Mesothelial cell of epicardium (in vitro differentiated cells): ENCODE results near the gene ANKRD33B. TPM values are rescaled to one million over a fixed set of nuclear protein-coding genes. Genes with fewer than 3 reads are reported as not detected.

Source experiments
- DNase-seq, 2 experiments: peaks; one replicate each; pipeline ENCODE4 v3.0.0; 2021; ENCODE audit warnings: low spot score in 2 of 2; ENCODE audit not compliant: unreplicated experiment in 2 of 2
- H3K27ac Mint-ChIP-seq: 2 replicates; pipeline ENCODE4 v1.8.0; 2021; ENCODE audit warnings: mixed read lengths
- H3K27me3 Mint-ChIP-seq: 2 replicates; pipeline ENCODE4 v1.8.0; 2021; ENCODE audit warnings: low read depth, mixed read lengths
- H3K36me3 Mint-ChIP-seq: 2 replicates; pipeline ENCODE4 v1.8.0; 2021; ENCODE audit warnings: mixed read lengths
- H3K4me1 Mint-ChIP-seq: 2 replicates; pipeline ENCODE4 v1.8.0; 2021; ENCODE audit warnings: mixed read lengths
- H3K4me3 Mint-ChIP-seq: 2 replicates; pipeline ENCODE4 v1.8.0; 2021; ENCODE audit warnings: mild to moderate bottlenecking, moderate library complexity, mixed read lengths
- H3K9me3 Mint-ChIP-seq: 2 replicates; pipeline ENCODE4 v1.8.0; 2021; ENCODE audit warnings: mixed read lengths
- CTCF ChIP-seq: fragments of 200-600 bp; sonication (generic); IDR thresholded peaks from one replicate; pipeline ENCODE4 v1.5.0; 2021; ENCODE audit warnings: antibody characterized with exemption; ENCODE audit not compliant: unreplicated experiment
- total RNA-seq: library from RNA; stranded (reverse); gene quantifications from 3 replicates; pipeline ENCODE4 v1.2.1, GENCODE V29; 2021

ANKRD33B gene
- total RNA-seq, 1 donor from 2014 or later, result 3.8 TPM

- peaks cover 37% of the 10 kb centered on the region for H3K4me1 Mint-ChIP-seq
- peaks cover 19% of the 10 kb centered on the region for H3K9me3 Mint-ChIP-seq
- peak overlapping the region; percentile 79 for H3K27ac Mint-ChIP-seq
- H3K27me3 Mint-ChIP-seq, result no peaks in the 10 kb centered on the region
- peak in 1 of 2 experiments; percentile 51 for DNase-seq
- no peak for TF ChIP-seq CTCF
- peaks cover 13% of the 10 kb centered on the region for H3K36me3 Mint-ChIP-seq
- H3K4me3 Mint-ChIP-seq, result peak overlapping the region; percentile 0
These were observed 30.8 kb downstream of the ANKRD33B start for GRCh38 chr5:10594591-10595210.

GRCh38 chr5:10595293-10595671 is 31.4 kb downstream of the ANKRD33B start:
- peaks cover 13% of the 10 kb centered on the region for H3K36me3 Mint-ChIP-seq
- peaks cover 19% of the 10 kb centered on the region for H3K9me3 Mint-ChIP-seq
- no peak for DNase-seq
- H3K27me3 Mint-ChIP-seq, result no peaks in the 10 kb centered on the region
- H3K4me1 Mint-ChIP-seq, result peaks cover 37% of the 10 kb centered on the region
- peak overlapping the region; percentile 36 for H3K27ac Mint-ChIP-seq
- H3K4me3 Mint-ChIP-seq, result no peak overlapping the region
- no peak for TF ChIP-seq CTCF

- Mint-ChIP-seq H3K36me3 (peaks cover 13% of the 10 kb centered on the region), H3K27ac (peak overlapping the region; percentile 36), H3K27me3 (no peaks in the 10 kb centered on the region), H3K9me3 (peaks cover 19% of the 10 kb centered on the region), H3K4me1 (peaks cover 32% of the 10 kb centered on the region), H3K4me3 (no peak overlapping the region)
- TF ChIP-seq CTCF, result no peak
- DNase-seq, result no peak
These were observed 31.9 kb downstream of the ANKRD33B start for GRCh38 chr5:10595672-10596309.

- DNase-seq, result no peak
- H3K36me3 Mint-ChIP-seq, result peaks cover 13% of the 10 kb centered on the region
- no peaks in the 10 kb centered on the region for H3K27me3 Mint-ChIP-seq
- H3K9me3 Mint-ChIP-seq, result peaks cover 19% of the 10 kb centered on the region
- peaks cover 32% of the 10 kb centered on the region for H3K4me1 Mint-ChIP-seq
- TF ChIP-seq CTCF, result no peak
- H3K4me3 Mint-ChIP-seq, result no peak overlapping the region
- no peak overlapping the region for H3K27ac Mint-ChIP-seq
These were observed 32.4 kb downstream of the ANKRD33B start for GRCh38 chr5:10596310-10596703.

- Mint-ChIP-seq H3K27me3 (no peaks in the 10 kb centered on the region), H3K4me3 (no peak overlapping the region), H3K9me3 (peaks cover 19% of the 10 kb centered on the region), H3K36me3 (peaks cover 13% of the 10 kb centered on the region), H3K27ac (no peak overlapping the region), H3K4me1 (peaks cover 36% of the 10 kb centered on the region)
- no peak for DNase-seq
- no peak for TF ChIP-seq CTCF
These were observed 33.1 kb downstream of the ANKRD33B start for GRCh38 chr5:10596886-10597451.
